C4-2B (cell line): ENCODE results near the gene PLCD4.

ENCODE experiments used
- ZFX ChIP-seq: fragments of 450-650 bp; IDR thresholded peaks from 2 replicates; pipeline ENCODE4 v1.6.1; 2017
- TF ChIP-seq, protein P1 (sequence below): fragments of 450-650 bp; conservative IDR thresholded peaks from 2 replicates; pipeline ENCODE4 v1.5.1; 2017; ENCODE audit warnings: mild to moderate bottlenecking

DNA sequence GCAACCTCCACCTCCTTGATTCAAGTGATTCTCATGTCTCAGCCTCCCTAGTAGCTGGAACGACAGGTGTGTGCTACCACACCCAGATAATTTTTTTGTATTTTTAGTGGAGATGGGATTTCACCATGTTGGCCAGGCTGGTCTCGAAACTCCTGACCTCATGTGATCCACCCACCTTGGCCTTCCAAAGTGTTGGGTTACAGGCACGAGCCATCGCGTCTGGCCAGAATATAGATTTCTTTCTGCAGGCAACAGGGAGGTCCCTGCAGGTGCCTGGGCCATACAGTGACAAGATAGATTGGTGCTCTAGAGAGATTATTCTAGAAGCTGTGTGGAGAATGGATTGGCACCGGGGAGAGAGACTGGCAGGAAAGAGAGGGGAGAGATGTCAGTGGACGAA lies 13.3 kb downstream of the PLCD4 start:
- TF ChIP-seq, protein P1, sequence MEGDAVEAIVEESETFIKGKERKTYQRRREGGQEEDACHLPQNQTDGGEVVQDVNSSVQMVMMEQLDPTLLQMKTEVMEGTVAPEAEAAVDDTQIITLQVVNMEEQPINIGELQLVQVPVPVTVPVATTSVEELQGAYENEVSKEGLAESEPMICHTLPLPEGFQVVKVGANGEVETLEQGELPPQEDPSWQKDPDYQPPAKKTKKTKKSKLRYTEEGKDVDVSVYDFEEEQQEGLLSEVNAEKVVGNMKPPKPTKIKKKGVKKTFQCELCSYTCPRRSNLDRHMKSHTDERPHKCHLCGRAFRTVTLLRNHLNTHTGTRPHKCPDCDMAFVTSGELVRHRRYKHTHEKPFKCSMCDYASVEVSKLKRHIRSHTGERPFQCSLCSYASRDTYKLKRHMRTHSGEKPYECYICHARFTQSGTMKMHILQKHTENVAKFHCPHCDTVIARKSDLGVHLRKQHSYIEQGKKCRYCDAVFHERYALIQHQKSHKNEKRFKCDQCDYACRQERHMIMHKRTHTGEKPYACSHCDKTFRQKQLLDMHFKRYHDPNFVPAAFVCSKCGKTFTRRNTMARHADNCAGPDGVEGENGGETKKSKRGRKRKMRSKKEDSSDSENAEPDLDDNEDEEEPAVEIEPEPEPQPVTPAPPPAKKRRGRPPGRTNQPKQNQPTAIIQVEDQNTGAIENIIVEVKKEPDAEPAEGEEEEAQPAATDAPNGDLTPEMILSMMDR = no peak
- TF ChIP-seq ZFX = no peak
